GM19467 (cell line): ENCODE measurements around the gene BMPR1A.

ENCODE experiments used
- ATAC-seq: cut with Tn5 transposase; IDR thresholded peaks from one replicate; pipeline ENCODE4 v1.9.1; 2021; ENCODE audit warnings: mild to moderate bottlenecking, moderate library complexity; ENCODE audit not compliant: unreplicated experiment

BMPR1A gene

GRCh38 chr10:86981716-86982115 lies 225.3 kb downstream of the BMPR1A start:
- no peak for ATAC-seq
